Activated T-helper 2 cell treated with anti-CD3 and anti-CD28 coated beads, Interferon-gamma antibody, Interleukin-2, Interleukin-4, amounts not matched to agents 10 μg/mL and 5 μg/mL and 100 μg/mL, durations not matched to agents 14 hours and 24 hours and 36 hours (primary cell): Measurements from ENCODE around the gene MRGPRX3. TPM values are rescaled to one million over a fixed set of nuclear protein-coding genes. Genes with fewer than 3 reads are reported as not detected.

Source experiments
- total RNA-seq: library from RNA; stranded (reverse); gene quantifications from 2 replicates; pipeline ENCODE4 v1.2.3, GENCODE V29; 2022

MRGPRX3 gene
- total RNA-seq, 1 donor from 2014 or later: not detected

Other genes starting within 250 kb of the MRGPRX3 start
- gene SERGEF, start 119.5 kb upstream of the MRGPRX3 start, total RNA-seq: 39.5 and 43.9 TPM in 2 replicates
- gene TPH1, start 86.3 kb upstream of the MRGPRX3 start, total RNA-seq: 0.34 and 0.60 TPM in 2 replicates
- gene SAAL1, start 26.5 kb upstream of the MRGPRX3 start, total RNA-seq: 37.8 and 44.1 TPM in 2 replicates
- gene MRGPRX4, start 40.3 kb downstream of the MRGPRX3 start, total RNA-seq: not detected in 2 replicates
- not detected in 2 replicates for gene SAA4, start 104.2 kb downstream of the MRGPRX3 start, total RNA-seq
- gene SAA2, start 116.1 kb downstream of the MRGPRX3 start, total RNA-seq: not detected in 2 replicates
- not detected in 2 replicates for gene SAA1, start 133.7 kb downstream of the MRGPRX3 start, total RNA-seq
- gene HPS5, start 189.6 kb downstream of the MRGPRX3 start, total RNA-seq: 33.3 and 34.2 TPM in 2 replicates
- gene GTF2H1, start 190.0 kb downstream of the MRGPRX3 start, total RNA-seq: 51.4 and 54.3 TPM in 2 replicates